Stimulated activated CD4-positive, alpha-beta T cell treated with anti-CD3 and anti-CD28 coated beads, Interleukin-12 subunit alpha, Interleukin-12 subunit beta, amount 100 ng/mL, for 48 hours (primary cell): Measurements from ENCODE around the gene CTNNA3.

Experiments
- DNase-seq, 3 donors: peaks; one replicate each; pipeline ENCODE4 v3.0.0-alpha.2; 2020; ENCODE audit warnings: low read depth in 2 of 3, low spot score in 1 of 3

Gene CTNNA3

GRCh38 chr10:66684581-66684980 is 1011.4 kb downstream of the CTNNA3 start:
- no peak for DNase-seq

- no peak for DNase-seq
These were observed 1015.1 kb downstream of the CTNNA3 start for GRCh38 chr10:66680886-66681285.

GRCh38 chr10:66678521-66678920 is 1017.5 kb downstream of the CTNNA3 start:
- no peak for DNase-seq

- no peak for DNase-seq
These were observed 1022.9 kb downstream of the CTNNA3 start for GRCh38 chr10:66673071-66673470.

GRCh38 chr10:66671562-66671961 is 1024.4 kb downstream of the CTNNA3 start:
- no peak for DNase-seq

- DNase-seq: no peak
These were observed 1024.9 kb downstream of the CTNNA3 start for GRCh38 chr10:66671064-66671463.

GRCh38 chr10:66656499-66656898 is 1039.5 kb downstream of the CTNNA3 start:
- DNase-seq: no peak

- no peak for DNase-seq
These were observed 1041.1 kb downstream of the CTNNA3 start for GRCh38 chr10:66654861-66655260.

- DNase-seq: no peak
These were observed 1044.5 kb downstream of the CTNNA3 start for GRCh38 chr10:66651308-66652082.

- no peak for DNase-seq
These were observed 1046.4 kb downstream of the CTNNA3 start for GRCh38 chr10:66649626-66650025.

- no peak for DNase-seq
These were observed 1053.8 kb downstream of the CTNNA3 start for GRCh38 chr10:66642217-66642616.

- no peak for DNase-seq
These were observed 1056.6 kb downstream of the CTNNA3 start for GRCh38 chr10:66639371-66639770.

GRCh38 chr10:66637273-66638036 is 1058.5 kb downstream of the CTNNA3 start:
- DNase-seq: no peak

GRCh38 chr10:66629996-66630395 is 1066.0 kb downstream of the CTNNA3 start:
- no peak for DNase-seq

GRCh38 chr10:66627156-66627555 is 1068.8 kb downstream of the CTNNA3 start:
- DNase-seq: no peak

GRCh38 chr10:66625709-66626590 is 1070.0 kb downstream of the CTNNA3 start:
- DNase-seq: no peak

GRCh38 chr10:66622050-66622449 is 1073.9 kb downstream of the CTNNA3 start:
- no peak for DNase-seq

GRCh38 chr10:66604195-66604594 is 1091.8 kb downstream of the CTNNA3 start:
- DNase-seq: no peak

- no peak for DNase-seq
These were observed 1104.1 kb downstream of the CTNNA3 start for GRCh38 chr10:66591865-66592264.

- DNase-seq: no peak
These were observed 1108.3 kb downstream of the CTNNA3 start for GRCh38 chr10:66587680-66588050.

- DNase-seq: no peak
These were observed 1108.9 kb downstream of the CTNNA3 start for GRCh38 chr10:66586897-66587679.
